Hepatocyte (in vitro differentiated cells): ENCODE data around the gene LRP1B.

Experiments used
- CTCF ChIP-seq: fragments of 200-600 bp; sonication (generic); IDR thresholded peaks from 2 replicates; pipeline ENCODE4 v1.5.1; 2016; ENCODE audit warnings: antibody characterized with exemption, mild to moderate bottlenecking; ENCODE audit not compliant: poor library complexity
- EZH2 ChIP-seq: fragments of 200-600 bp; sonication (generic); IDR thresholded peaks from 2 replicates; pipeline ENCODE4 v1.6.1; 2016; ENCODE audit warnings: antibody characterized with exemption, mild to moderate bottlenecking, borderline replicate concordance
- EZH2phosphoT487 ChIP-seq: fragments of 200-600 bp; sonication (generic); IDR thresholded peaks from one replicate; pipeline ENCODE4 v1.6.1; 2018; ENCODE audit warnings: antibody characterized with exemption, mild to moderate bottlenecking, low read depth, moderate library complexity; ENCODE audit not compliant: unreplicated experiment, severe bottlenecking

- TF ChIP-seq CTCF, result no peak
- no peak for TF ChIP-seq EZH2
- TF ChIP-seq EZH2phosphoT487, result no peak
Measured at GRCh38 chr2:140711867-140712266, 1418.9 kb downstream of the LRP1B start.
